ENCODE measurements around the gene HYPK.

DNA sequence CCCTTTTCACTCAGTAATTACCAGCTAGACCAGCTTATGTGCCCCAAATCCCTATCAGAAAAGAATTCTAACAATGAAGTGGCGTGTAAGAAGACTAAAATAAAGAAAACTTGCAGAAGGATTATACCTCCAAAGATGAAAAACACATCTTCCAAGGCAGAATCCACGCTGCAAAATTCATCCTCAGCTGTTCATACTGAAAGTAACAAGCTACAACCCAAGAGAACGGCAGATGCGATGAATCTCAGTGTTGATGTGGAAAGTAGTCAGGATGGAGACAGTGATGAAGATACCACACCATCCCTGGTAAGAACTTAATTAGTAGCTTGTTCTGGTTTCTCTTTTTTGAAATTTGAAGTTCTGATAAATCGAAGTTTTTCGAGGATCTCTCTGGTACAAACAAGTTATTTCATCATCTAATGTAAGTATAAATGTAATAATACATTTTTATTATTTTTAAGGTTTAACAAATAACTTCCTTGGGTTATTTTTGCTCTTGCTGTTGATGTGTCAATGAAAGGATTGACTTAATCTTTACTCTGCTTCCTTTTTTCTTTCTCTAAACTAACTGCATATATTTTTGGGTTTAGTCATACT lies 27.8 kb downstream of the HYPK start:
- TF ChIP-seq, protein P1, sequence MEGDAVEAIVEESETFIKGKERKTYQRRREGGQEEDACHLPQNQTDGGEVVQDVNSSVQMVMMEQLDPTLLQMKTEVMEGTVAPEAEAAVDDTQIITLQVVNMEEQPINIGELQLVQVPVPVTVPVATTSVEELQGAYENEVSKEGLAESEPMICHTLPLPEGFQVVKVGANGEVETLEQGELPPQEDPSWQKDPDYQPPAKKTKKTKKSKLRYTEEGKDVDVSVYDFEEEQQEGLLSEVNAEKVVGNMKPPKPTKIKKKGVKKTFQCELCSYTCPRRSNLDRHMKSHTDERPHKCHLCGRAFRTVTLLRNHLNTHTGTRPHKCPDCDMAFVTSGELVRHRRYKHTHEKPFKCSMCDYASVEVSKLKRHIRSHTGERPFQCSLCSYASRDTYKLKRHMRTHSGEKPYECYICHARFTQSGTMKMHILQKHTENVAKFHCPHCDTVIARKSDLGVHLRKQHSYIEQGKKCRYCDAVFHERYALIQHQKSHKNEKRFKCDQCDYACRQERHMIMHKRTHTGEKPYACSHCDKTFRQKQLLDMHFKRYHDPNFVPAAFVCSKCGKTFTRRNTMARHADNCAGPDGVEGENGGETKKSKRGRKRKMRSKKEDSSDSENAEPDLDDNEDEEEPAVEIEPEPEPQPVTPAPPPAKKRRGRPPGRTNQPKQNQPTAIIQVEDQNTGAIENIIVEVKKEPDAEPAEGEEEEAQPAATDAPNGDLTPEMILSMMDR (conservative IDR thresholded peaks at IDR 0.05; ENCODE audit: low read depth, low read length), result no peak
- no peak for TF ChIP-seq EZH2 (IDR thresholded peaks at IDR 0.05; ENCODE audit: low read length, unreplicated experiment)
